GM23338 (cell line): ENCODE data around the gene SASH1. TPM values are rescaled to one million over a fixed set of nuclear protein-coding genes. Genes with fewer than 3 reads are reported as not detected.

Source experiments
- CREB1 ChIP-seq: fragments of 250-450 bp; sonication (Bioruptor Pico); IDR thresholded peaks from 2 replicates; pipeline ENCODE4 v1.5.0; 2020; ENCODE audit warnings: low read depth, mild to moderate bottlenecking, moderate library complexity
- CTCF ChIP-seq, 2 experiments: fragments of 200-600 bp in 1 of 2; sonication (generic) in 1 of 2; conservative IDR thresholded peaks; 2 replicates each; pipeline versions ENCODE4 v1.5.1 to v1.6.1; 2016 to 2017; ENCODE audit warnings: antibody characterized with exemption in 2 of 2, low read depth in 2 of 2, mild to moderate bottlenecking in 2 of 2, moderate library complexity in 1 of 2
- EZH2phosphoT487 ChIP-seq: fragments of 200-600 bp; sonication (generic); IDR thresholded peaks from one replicate; pipeline ENCODE4 v1.8.1; 2018; ENCODE audit warnings: antibody characterized with exemption; ENCODE audit not compliant: unreplicated experiment
- JUNB ChIP-seq: IDR thresholded peaks from one replicate; pipeline ENCODE4 v1.6.1; 2016; ENCODE audit warnings: antibody characterized with exemption; ENCODE audit not compliant: unreplicated experiment
- ZNF114 ChIP-seq: fragments of 250-450 bp; sonication (Bioruptor Pico); IDR thresholded peaks from 2 replicates; pipeline ENCODE4 v1.5.0; 2020; ENCODE audit warnings: mild to moderate bottlenecking, moderate library complexity
- ZNF331 ChIP-seq: fragments of 250-450 bp; sonication (Bioruptor Pico); IDR thresholded peaks from 2 replicates; pipeline ENCODE4 v1.5.0; 2020; ENCODE audit warnings: low read depth, mild to moderate bottlenecking, moderate library complexity
- ZNF462 ChIP-seq: fragments of 250-450 bp; sonication (Bioruptor Pico); IDR thresholded peaks from 2 replicates; pipeline ENCODE4 v1.5.0; 2020; ENCODE audit warnings: mild to moderate bottlenecking, moderate library complexity
- polyA plus RNA-seq: library from polyadenylated mRNA; unstranded; fragments of >200 nt; fragmentation: Nextera tagmentation; extraction: Ambion mirVana; gene quantifications from 2 replicates; pipeline ENCODE4 v1.2.1, GENCODE V29; 2016
- total RNA-seq: library from RNA; depleted of rRNA; stranded (reverse); fragments of >200 nt; shearing (Covaris generic); gene quantifications from 2 replicates; pipeline ENCODE4 v1.2.3, GENCODE V29; 2014

The SASH1 gene
- total and polyA plus RNA-seq, 2 experiments from 2014 or later: 8.2 to 30.2 TPM

- TF ChIP-seq ZNF462 (CRISPR knock-in tag): no peak
- no peak for TF ChIP-seq JUNB
- TF ChIP-seq ZNF331 (CRISPR knock-in tag): no peak
- no peak for TF ChIP-seq CREB1
- TF ChIP-seq CTCF (conservative IDR thresholded peaks at IDR 0.05; ENCODE audit: low read depth in 2 of 2): no peak
- no peak for TF ChIP-seq ZNF114 (CRISPR knock-in tag)
- no peak for TF ChIP-seq EZH2phosphoT487
These were observed 149.1 kb downstream of the SASH1 start (continued) for GRCh38 chr6:148491638-148492251.
